PFSK-1 (cell line): ENCODE measurements around the gene PLIN3.

ENCODE experiments used
- POLR2AphosphoS5 ChIP-seq: IDR thresholded peaks from 2 replicates; pipeline ENCODE4 v1.6.1; 2012; ENCODE audit warnings: low read depth, mild to moderate bottlenecking, control low read depth, low read length, moderate library complexity
- SIN3A ChIP-seq: IDR thresholded peaks from 2 replicates; pipeline ENCODE4 v1.6.1; 2012; ENCODE audit warnings: mild to moderate bottlenecking, low read length, moderate library complexity, borderline replicate concordance; ENCODE audit not compliant: insufficient read depth
- TAF1 ChIP-seq: IDR thresholded peaks from 2 replicates; pipeline ENCODE4 v1.6.1; 2012; ENCODE audit warnings: low read length, control low read depth, borderline replicate concordance; ENCODE audit not compliant: insufficient read depth
- TF ChIP-seq, protein P1 (sequence below), 2 experiments: IDR thresholded peaks; 2 replicates each; pipeline versions ENCODE4 v1.6.1 to v1.8.0; 2011 to 2012; ENCODE audit warnings: low read depth in 2 of 2, low read length in 2 of 2, control low read depth in 1 of 2, inconsistent platforms in 1 of 2, mild to moderate bottlenecking in 1 of 2, moderate library complexity in 1 of 2; ENCODE audit not compliant: insufficient read depth in 1 of 2

DNA sequence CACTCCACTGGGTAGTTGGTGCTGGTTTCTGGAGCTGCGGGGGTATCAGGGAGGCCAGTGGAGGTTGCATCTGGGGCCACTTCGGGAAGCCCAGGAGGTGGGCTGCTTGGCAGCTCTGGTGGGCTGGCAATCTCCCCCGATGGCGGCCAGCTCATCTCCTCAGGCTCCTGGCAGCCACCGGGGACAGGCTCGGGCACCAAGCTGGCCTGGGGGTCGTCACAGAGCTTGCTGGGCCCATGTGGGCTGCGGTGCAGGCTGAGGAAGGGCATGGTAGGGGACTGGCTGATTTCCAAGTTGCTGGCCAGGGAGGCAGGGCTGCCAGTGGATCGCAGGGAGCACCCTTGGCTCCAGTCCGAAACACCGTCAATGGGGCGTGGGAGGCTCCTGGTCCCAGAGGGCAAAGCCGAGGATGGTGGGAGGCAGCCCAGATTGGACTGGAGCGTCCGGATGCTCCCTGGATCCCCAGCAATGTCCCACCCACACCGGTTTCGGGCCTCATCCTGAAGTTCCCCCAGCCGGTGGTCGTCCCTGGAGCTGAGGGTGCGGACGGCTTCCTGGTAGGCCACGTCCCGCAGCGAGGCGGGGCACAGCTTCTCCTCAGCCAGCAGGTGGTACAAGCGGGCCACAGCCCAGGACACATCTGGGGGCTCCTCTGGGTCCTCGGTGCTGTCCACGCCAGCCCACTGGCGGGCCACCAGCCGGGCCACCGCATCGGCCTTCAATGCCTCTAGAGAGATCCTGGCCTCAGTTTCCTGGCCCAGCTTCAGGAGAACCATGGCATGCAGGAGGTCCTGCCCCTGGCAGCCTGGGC lies 49.8 kb downstream of the PLIN3 start:
- no peak for TF ChIP-seq SIN3A
- TF ChIP-seq, protein P1, sequence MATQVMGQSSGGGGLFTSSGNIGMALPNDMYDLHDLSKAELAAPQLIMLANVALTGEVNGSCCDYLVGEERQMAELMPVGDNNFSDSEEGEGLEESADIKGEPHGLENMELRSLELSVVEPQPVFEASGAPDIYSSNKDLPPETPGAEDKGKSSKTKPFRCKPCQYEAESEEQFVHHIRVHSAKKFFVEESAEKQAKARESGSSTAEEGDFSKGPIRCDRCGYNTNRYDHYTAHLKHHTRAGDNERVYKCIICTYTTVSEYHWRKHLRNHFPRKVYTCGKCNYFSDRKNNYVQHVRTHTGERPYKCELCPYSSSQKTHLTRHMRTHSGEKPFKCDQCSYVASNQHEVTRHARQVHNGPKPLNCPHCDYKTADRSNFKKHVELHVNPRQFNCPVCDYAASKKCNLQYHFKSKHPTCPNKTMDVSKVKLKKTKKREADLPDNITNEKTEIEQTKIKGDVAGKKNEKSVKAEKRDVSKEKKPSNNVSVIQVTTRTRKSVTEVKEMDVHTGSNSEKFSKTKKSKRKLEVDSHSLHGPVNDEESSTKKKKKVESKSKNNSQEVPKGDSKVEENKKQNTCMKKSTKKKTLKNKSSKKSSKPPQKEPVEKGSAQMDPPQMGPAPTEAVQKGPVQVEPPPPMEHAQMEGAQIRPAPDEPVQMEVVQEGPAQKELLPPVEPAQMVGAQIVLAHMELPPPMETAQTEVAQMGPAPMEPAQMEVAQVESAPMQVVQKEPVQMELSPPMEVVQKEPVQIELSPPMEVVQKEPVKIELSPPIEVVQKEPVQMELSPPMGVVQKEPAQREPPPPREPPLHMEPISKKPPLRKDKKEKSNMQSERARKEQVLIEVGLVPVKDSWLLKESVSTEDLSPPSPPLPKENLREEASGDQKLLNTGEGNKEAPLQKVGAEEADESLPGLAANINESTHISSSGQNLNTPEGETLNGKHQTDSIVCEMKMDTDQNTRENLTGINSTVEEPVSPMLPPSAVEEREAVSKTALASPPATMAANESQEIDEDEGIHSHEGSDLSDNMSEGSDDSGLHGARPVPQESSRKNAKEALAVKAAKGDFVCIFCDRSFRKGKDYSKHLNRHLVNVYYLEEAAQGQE (IDR thresholded peaks at IDR 0.05; ENCODE audit: insufficient read depth in 1 of 2, low read depth in 2 of 2, low read length in 2 of 2): no peak
- TF ChIP-seq POLR2AphosphoS5: no peak
- TF ChIP-seq TAF1: no peak
